IMR-90 (cell line): ENCODE measurements around the gene FAM53B. TPM values are rescaled to one million over a fixed set of nuclear protein-coding genes. Genes with fewer than 3 reads are reported as not detected.

Source experiments
- ATAC-seq: fragments of 200-7000 bp; cut with Tn5 transposase; 2 replicates; pipeline ENCODE4 v1.9.1; 2020; ENCODE audit warnings: low read depth, mild to moderate bottlenecking, moderate library complexity
- BruUV-seq: library from RNA; stranded (reverse); fragments of 400-500 nt; replicated peaks from 2 replicates; lab custom pipeline; 2021; lab: Mats Ljungman, UMichigan
- CTCF ChIA-PET: fragments of 300-600 bp; formaldehyde crosslinking; extraction: SDS; loops from one replicate; lab custom pipeline; 2021; ENCODE audit warnings: antibody characterized with exemption; lab: Yijun Ruan, JAX
- POLR2A ChIA-PET: fragments of 300-600 bp; sonication (Branson Sonifier 250); formaldehyde crosslinking; loops from one replicate; lab custom pipeline; 2022; ENCODE audit warnings: antibody characterized with exemption; ENCODE audit not compliant: unreplicated experiment; lab: Charles Lee
- DNase-seq: peaks from one replicate; pipeline ENCODE4 v3.0.0; 2013
- H2AFZ ChIP-seq: replicated peaks from 2 replicates; pipeline ENCODE3; 2013; ENCODE audit warnings: low read length, mild to moderate bottlenecking; ENCODE audit not compliant: poor library complexity
- H2AK5ac ChIP-seq: 2 replicates; pipeline ENCODE4 v1.6.1; 2013; ENCODE audit warnings: low read depth, low read length, inconsistent platforms
- H2AK9ac ChIP-seq: replicated peaks from 2 replicates; pipeline ENCODE3; 2013; ENCODE audit warnings: mild to moderate bottlenecking, low read depth, low read length, moderate library complexity; ENCODE audit not compliant: poor library complexity
- H2BK120ac ChIP-seq: 2 replicates; pipeline ENCODE4 v1.6.1; 2013; ENCODE audit warnings: low read depth, low read length, inconsistent platforms
- H2BK15ac ChIP-seq: 3 replicates; pipeline ENCODE4 v1.6.1; 2013; ENCODE audit warnings: low read depth, low read length, inconsistent platforms
- H2BK20ac ChIP-seq: 2 replicates; pipeline ENCODE4 v1.6.1; 2013; ENCODE audit warnings: low read depth, mild to moderate bottlenecking, inconsistent platforms, low read length, moderate library complexity
- H2BK5ac ChIP-seq: 2 replicates; pipeline ENCODE4 v1.6.1; 2013; ENCODE audit warnings: mild to moderate bottlenecking, low read depth, low read length, inconsistent platforms; ENCODE audit not compliant: poor library complexity, severe bottlenecking
- H3K14ac ChIP-seq: replicated peaks from 2 replicates; pipeline ENCODE4 v1.6.1; 2013; ENCODE audit warnings: low read depth, low read length, inconsistent platforms
- H3K18ac ChIP-seq: 2 replicates; pipeline ENCODE4 v1.6.1; 2013; ENCODE audit warnings: low read depth, low read length, control low read depth
- H3K23ac ChIP-seq: 2 replicates; pipeline ENCODE4 v1.6.1; 2013; ENCODE audit warnings: low read depth, low read length, inconsistent platforms
- H3K27ac ChIP-seq: 2 replicates; pipeline ENCODE4 v1.5.1; 2013; ENCODE audit warnings: mild to moderate bottlenecking, control low read depth, low read length; ENCODE audit not compliant: insufficient read depth
- H3K27me3 ChIP-seq: 2 replicates; pipeline ENCODE4 v1.6.1; 2013; ENCODE audit warnings: low read length; ENCODE audit not compliant: control insufficient read depth, insufficient read depth
- H3K36me3 ChIP-seq: 2 replicates; pipeline ENCODE4 v1.6.1; 2013; ENCODE audit warnings: low read length, mixed read lengths; ENCODE audit not compliant: control insufficient read depth, insufficient read depth
- H3K4ac ChIP-seq: 2 replicates; pipeline ENCODE4 v1.6.1; 2013; ENCODE audit warnings: low read depth, low read length, inconsistent platforms
- H3K4me1 ChIP-seq: 2 replicates; pipeline ENCODE4 v1.6.1; 2013; ENCODE audit warnings: low read length, mixed read lengths; ENCODE audit not compliant: control insufficient read depth, insufficient read depth
- H3K4me2 ChIP-seq: 2 replicates; pipeline ENCODE4 v1.6.1; 2013; ENCODE audit warnings: low read depth, mild to moderate bottlenecking, control low read depth, low read length, moderate library complexity
- H3K4me3 ChIP-seq: 2 replicates; pipeline ENCODE4 v1.5.1; 2013; ENCODE audit warnings: low read depth, mild to moderate bottlenecking, control low read depth, low read length, moderate library complexity; ENCODE audit not compliant: insufficient read depth
- H3K56ac ChIP-seq: 2 replicates; pipeline ENCODE4 v1.6.1; 2013; ENCODE audit warnings: low read length, inconsistent platforms; ENCODE audit not compliant: insufficient read depth; ENCODE audit errors: extremely low read depth
- H3K79me1 ChIP-seq, 2 experiments: 2 replicates each; pipeline ENCODE4 v1.6.1; 2013; ENCODE audit warnings: low read length in 2 of 2, inconsistent platforms in 1 of 2, low read depth in 1 of 2
- H3K9ac ChIP-seq: 2 replicates; pipeline ENCODE4 v1.6.1; 2013; ENCODE audit warnings: low read depth, low read length, control low read depth
- H3K9me1 ChIP-seq: 2 replicates; pipeline ENCODE4 v1.6.1; 2013; ENCODE audit warnings: low read length, inconsistent platforms; ENCODE audit not compliant: insufficient read depth
- H3K9me3 ChIP-seq: 2 replicates; pipeline ENCODE4 v1.6.1; 2013; ENCODE audit warnings: low read length; ENCODE audit not compliant: control insufficient read depth, insufficient read depth
- H4K20me1 ChIP-seq: 2 replicates; pipeline ENCODE4 v1.6.1; 2013; ENCODE audit warnings: low read length, inconsistent platforms; ENCODE audit not compliant: insufficient read depth
- H4K5ac ChIP-seq: 2 replicates; pipeline ENCODE4 v1.6.1; 2013; ENCODE audit warnings: mild to moderate bottlenecking, low read depth, low read length, control low read depth
- H4K8ac ChIP-seq, 2 experiments: 2 replicates each; pipeline ENCODE4 v1.6.1; 2013; ENCODE audit warnings: low read depth in 2 of 2, low read length in 2 of 2, control low read depth in 1 of 2, inconsistent platforms in 1 of 2
- H4K91ac ChIP-seq: 2 replicates; pipeline ENCODE4 v1.6.1; 2013; ENCODE audit warnings: low read depth, low read length, inconsistent platforms; ENCODE audit not compliant: insufficient read depth
- BHLHE40 ChIP-seq: fragments of 150-350 bp; IDR thresholded peaks from 2 replicates; pipeline ENCODE4 v1.6.1; 2016; ENCODE audit warnings: mild to moderate bottlenecking, low read depth, low read length
- CEBPB ChIP-seq: IDR thresholded peaks from 2 replicates; pipeline ENCODE4 v1.6.1; 2012; ENCODE audit warnings: low read depth, low read length, improper control_type of control experiment
- CHD1 ChIP-seq: IDR thresholded peaks from 2 replicates; pipeline ENCODE4 v1.6.1; 2012; ENCODE audit warnings: low read depth, low read length, improper control_type of control experiment
- ELK1 ChIP-seq: fragments of 150-350 bp; IDR thresholded peaks from 2 replicates; pipeline ENCODE4 v1.6.1; 2016; ENCODE audit warnings: low read depth, mild to moderate bottlenecking, low read length, moderate library complexity, borderline replicate concordance
- FOS ChIP-seq: fragments of 150-350 bp; IDR thresholded peaks from 2 replicates; pipeline ENCODE4 v1.6.1; 2016; ENCODE audit warnings: low read depth, low read length
- MAFK ChIP-seq: IDR thresholded peaks from 2 replicates; pipeline ENCODE4 v1.6.1; 2012; ENCODE audit warnings: low read depth, low read length, improper control_type of control experiment
- MAZ ChIP-seq: IDR thresholded peaks from 2 replicates; pipeline ENCODE4 v1.6.1; 2012; ENCODE audit warnings: low read depth, mild to moderate bottlenecking, low read length, improper control_type of control experiment, moderate library complexity, borderline replicate concordance
- MXI1 ChIP-seq: IDR thresholded peaks from 2 replicates; pipeline ENCODE4 v1.6.1; 2012; ENCODE audit warnings: low read depth, mild to moderate bottlenecking, low read length, moderate library complexity, borderline replicate concordance
- NFE2L2 ChIP-seq: fragments of 150-350 bp; IDR thresholded peaks from 2 replicates; pipeline ENCODE4 v1.6.1; 2016; ENCODE audit warnings: low read depth, mild to moderate bottlenecking, low read length
- POLR2A ChIP-seq: IDR thresholded peaks from 2 replicates; pipeline ENCODE4 v1.6.1; 2012; ENCODE audit warnings: mild to moderate bottlenecking, low read depth, low read length
- RAD21 ChIP-seq: IDR thresholded peaks from 2 replicates; pipeline ENCODE4 v1.6.1; 2012; ENCODE audit warnings: low read length, improper control_type of control experiment
- RCOR1 ChIP-seq: IDR thresholded peaks from 2 replicates; pipeline ENCODE4 v1.6.1; 2012; ENCODE audit warnings: mild to moderate bottlenecking, low read length, improper control_type of control experiment; ENCODE audit not compliant: insufficient replicate concordance
- RFX5 ChIP-seq: IDR thresholded peaks from 2 replicates; pipeline ENCODE4 v1.8.0; 2012; ENCODE audit warnings: low read depth, mild to moderate bottlenecking, low read length, moderate library complexity
- SMC3 ChIP-seq: fragments of 150-350 bp; IDR thresholded peaks from 2 replicates; pipeline ENCODE4 v1.6.1; 2016; ENCODE audit warnings: low read depth, mild to moderate bottlenecking, antibody characterized with exemption, low read length, moderate library complexity
- WGBS, 2 experiments: methylation state at CpG; one replicate each; pipeline versions ENCODE4 v1.1.5 to v1.1.7; 2013; ENCODE audit warnings: missing lambda C conversion rate in 2 of 2; ENCODE audit not compliant: insufficient read length in 1 of 2; ENCODE audit errors: extremely low coverage in 2 of 2; 5-methylcytosine and 5-hydroxymethylcytosine counted together
- dilution Hi-C: fragments of 300-500 bp; cut with HindIII; formaldehyde crosslinking; loops from one replicate; pipeline ENCODE4 v1.14.3; 2018; ENCODE audit warnings: low sequenced_read_pairs; ENCODE audit not compliant: unreplicated experiment
- in situ Hi-C: fragments of 300-500 bp; cut with MboI; formaldehyde crosslinking; loops from 3 replicates; pipeline ENCODE4 v1.14.3; 2019; ENCODE audit warnings: low sequenced_read_pairs, inconsistent platforms, mixed read lengths
- intact Hi-C: fragments of 100-400 bp; cut with micrococcal nuclease; formaldehyde crosslinking; loops from 2 replicates; pipeline ENCODE4 v1.10.0; 2022
- polyA plus RNA-seq, 3 experiments: library from polyadenylated mRNA; depleted of rRNA; stranded (reverse); fragments of >200 nt; gene quantifications; 2 replicates each; pipeline ENCODE4 v1.2.3, GENCODE V29; 2012; ENCODE audit warnings: low replicate concordance in 1 of 3
- total RNA-seq: library from RNA; depleted of rRNA; stranded (reverse); fragments of >200 nt; gene quantifications from 2 replicates; pipeline ENCODE4 v1.2.3, GENCODE V29; 2012
- TF ChIP-seq, protein P1 (sequence below): fragments of 150-350 bp; IDR thresholded peaks from 2 replicates; pipeline ENCODE4 v1.6.1; 2017; ENCODE audit warnings: mild to moderate bottlenecking, antibody characterized with exemption, low read length, low read depth
- TF ChIP-seq, protein P2 (sequence below): conservative IDR thresholded peaks from 2 replicates; pipeline ENCODE4 v1.5.1; 2012; ENCODE audit warnings: mild to moderate bottlenecking, low read depth, low read length, improper control_type of control experiment

Gene FAM53B
- total and polyA plus RNA-seq, 2 of the 4 experiments (the other 2 are of a cell fraction) = 3.8 to 5.7 TPM

DNA sequence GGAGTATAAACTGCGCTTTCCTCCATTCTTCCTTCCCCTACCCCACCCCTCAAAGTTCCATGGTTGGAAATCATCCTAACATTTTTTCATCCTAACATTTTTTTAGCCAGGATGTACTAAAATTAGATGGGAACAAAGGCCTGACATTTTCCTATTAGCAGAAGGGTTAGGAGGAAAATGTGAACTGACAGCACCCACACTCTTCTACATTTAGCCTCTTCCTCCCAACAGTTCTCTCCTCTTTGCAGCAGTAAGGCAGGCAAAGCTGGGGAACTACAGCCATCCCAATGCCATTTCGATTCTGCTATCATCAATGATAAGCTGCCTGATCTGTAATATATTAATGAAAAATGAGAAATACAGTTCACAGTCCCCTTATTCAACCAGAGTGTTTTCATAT is 11.4 kb upstream of the FAM53B start:
- H3K4me2 ChIP-seq = no peak overlapping the region
- no peak overlapping the region for H3K9ac ChIP-seq
- BruUV-seq = no TSS peak
- H3K27ac ChIP-seq = no peak overlapping the region
- H4K91ac ChIP-seq = no peak overlapping the region
- H2BK15ac ChIP-seq = no peak overlapping the region
- H2BK120ac ChIP-seq = no peak overlapping the region
- H3K4ac ChIP-seq = no peak overlapping the region
- H3K4me3 ChIP-seq = no peak overlapping the region
- no peak overlapping the region for H2AK9ac ChIP-seq
- H3K27me3 ChIP-seq = no peaks in the 10 kb centered on the region
- H2AFZ ChIP-seq = no peak overlapping the region
- H2BK5ac ChIP-seq = no peak overlapping the region
- no peak for ATAC-seq
- ChIA-PET POLR2A (no interaction called here), CTCF (interaction anchor here (1.5 kb wide), 1 partner anchor 10 kb away, joined by 3 read pairs; no protein-coding TSS in a partner anchor)
- peaks cover 6% of the 10 kb centered on the region; the same call in 1 of the 2 replicates for H3K36me3 ChIP-seq
- in situ Hi-C loops = no loop called here
- TF ChIP-seq, protein P1, sequence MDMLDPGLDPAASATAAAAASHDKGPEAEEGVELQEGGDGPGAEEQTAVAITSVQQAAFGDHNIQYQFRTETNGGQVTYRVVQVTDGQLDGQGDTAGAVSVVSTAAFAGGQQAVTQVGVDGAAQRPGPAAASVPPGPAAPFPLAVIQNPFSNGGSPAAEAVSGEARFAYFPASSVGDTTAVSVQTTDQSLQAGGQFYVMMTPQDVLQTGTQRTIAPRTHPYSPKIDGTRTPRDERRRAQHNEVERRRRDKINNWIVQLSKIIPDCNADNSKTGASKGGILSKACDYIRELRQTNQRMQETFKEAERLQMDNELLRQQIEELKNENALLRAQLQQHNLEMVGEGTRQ = no peak
- TF ChIP-seq RCOR1 (no peak), RFX5 (no peak), NFE2L2 (no peak), BHLHE40 (no peak), ELK1 (no peak), SMC3 (no peak), MXI1 (no peak), CEBPB (no peak), MAFK (no peak), FOS (no peak), RAD21 (no peak), MAZ (no peak), POLR2A (no peak), CHD1 (no peak)
- TF ChIP-seq, protein P2, sequence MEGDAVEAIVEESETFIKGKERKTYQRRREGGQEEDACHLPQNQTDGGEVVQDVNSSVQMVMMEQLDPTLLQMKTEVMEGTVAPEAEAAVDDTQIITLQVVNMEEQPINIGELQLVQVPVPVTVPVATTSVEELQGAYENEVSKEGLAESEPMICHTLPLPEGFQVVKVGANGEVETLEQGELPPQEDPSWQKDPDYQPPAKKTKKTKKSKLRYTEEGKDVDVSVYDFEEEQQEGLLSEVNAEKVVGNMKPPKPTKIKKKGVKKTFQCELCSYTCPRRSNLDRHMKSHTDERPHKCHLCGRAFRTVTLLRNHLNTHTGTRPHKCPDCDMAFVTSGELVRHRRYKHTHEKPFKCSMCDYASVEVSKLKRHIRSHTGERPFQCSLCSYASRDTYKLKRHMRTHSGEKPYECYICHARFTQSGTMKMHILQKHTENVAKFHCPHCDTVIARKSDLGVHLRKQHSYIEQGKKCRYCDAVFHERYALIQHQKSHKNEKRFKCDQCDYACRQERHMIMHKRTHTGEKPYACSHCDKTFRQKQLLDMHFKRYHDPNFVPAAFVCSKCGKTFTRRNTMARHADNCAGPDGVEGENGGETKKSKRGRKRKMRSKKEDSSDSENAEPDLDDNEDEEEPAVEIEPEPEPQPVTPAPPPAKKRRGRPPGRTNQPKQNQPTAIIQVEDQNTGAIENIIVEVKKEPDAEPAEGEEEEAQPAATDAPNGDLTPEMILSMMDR = no peak
- peaks cover 5% of the 10 kb centered on the region in 2 experiments; a peak in 3 of 4 replicates for H3K79me1 ChIP-seq
- no peak overlapping the region for H3K14ac ChIP-seq
- intact Hi-C loops = no loop called here
- H3K56ac ChIP-seq = no peak overlapping the region
- H2BK20ac ChIP-seq = no peak overlapping the region
- no peak overlapping the region for H3K23ac ChIP-seq
- H3K4me1 ChIP-seq = no peaks in the 10 kb centered on the region
- H3K9me1 ChIP-seq = 0 out of 2 replicates have a peak, but pooled peaks cover 2% of the 10 kb centered on the region
- H4K8ac ChIP-seq = no peak overlapping the region
- no peak overlapping the region for H2AK5ac ChIP-seq
- DNase-seq = no peak
- no peaks in the 10 kb centered on the region for H3K9me3 ChIP-seq
- H4K20me1 ChIP-seq = no peaks in the 10 kb centered on the region
- no CpG with 5 or more reads among the region's 2 CpGs for WGBS, 2 experiments
- dilution Hi-C loops = no loop called here
- H3K18ac ChIP-seq = no peak overlapping the region
- H4K5ac ChIP-seq = no peak overlapping the region
